ENCODE data around the gene SAMD4B. TPM values are rescaled to one million over a fixed set of nuclear protein-coding genes. Genes with fewer than 3 reads are reported as not detected.

Gene SAMD4B
- total and polyA plus RNA-seq, 10 of the 15 experiments (the other 5 are each of a cell fraction or from before 2014, with no cell fraction given): 2.4 to 43.3 (median 23.9) TPM

DNA sequence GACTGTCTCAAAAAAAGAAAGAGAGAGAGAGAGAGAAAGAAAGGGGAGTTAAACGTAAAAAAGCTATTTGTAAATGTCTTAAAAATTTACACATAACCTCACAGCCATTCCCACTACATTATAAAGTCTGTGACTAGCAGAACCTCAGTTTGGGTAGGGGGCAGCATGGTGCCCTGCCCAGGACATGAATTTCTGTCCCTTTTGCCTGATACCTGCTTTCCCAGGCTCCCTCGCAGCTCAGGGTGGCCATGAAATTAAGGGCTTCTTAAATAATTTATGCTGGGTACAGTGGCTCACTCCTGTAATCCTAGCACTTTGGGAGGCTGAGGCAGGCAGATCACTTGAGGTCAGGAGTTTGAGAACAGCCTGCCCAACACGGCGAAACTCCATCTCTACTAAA lies 41.2 kb upstream of the SAMD4B start:
- in situ Hi-C loops (cut with MboI) (no loop called here), intact Hi-C loops (cut with micrococcal nuclease; ENCODE audit: unreplicated experiment) (no loop called here)
- BruUV-seq (replicated peaks): no TSS peak
- no peak overlapping the region for H3K4me3 ChIP-seq
- TF ChIP-seq ASH2L (IDR thresholded peaks at IDR 0.05; ENCODE audit: borderline replicate concordance, low read depth) (no peak), PAX8 (IDR thresholded peaks at IDR 0.05) (no peak), TBL1XR1 (IDR thresholded peaks at IDR 0.05; ENCODE audit: low read depth, low read length) (no peak), NR2C1 (IDR thresholded peaks at IDR 0.05) (no peak), SRF (IDR thresholded peaks at IDR 0.05; ENCODE audit: low read depth in 2 of 2, low read length in 2 of 2) (no peak), ZNF274 (IDR thresholded peaks at IDR 0.05; ENCODE audit: insufficient read depth, insufficient read length) (no peak), GABPA (IDR thresholded peaks at IDR 0.05; ENCODE audit: low read depth) (no peak), GATAD2B (conservative IDR thresholded peaks at IDR 0.05; ENCODE audit: low read depth) (no peak), RFX5 (IDR thresholded peaks at IDR 0.05; ENCODE audit: low read depth, low read length) (no peak), SMAD5 (IDR thresholded peaks at IDR 0.05; ENCODE audit: low read depth) (no peak), NFIC (IDR thresholded peaks at IDR 0.05; ENCODE audit: low read depth, low read length) (no peak), MEF2A (IDR thresholded peaks at IDR 0.05; ENCODE audit: insufficient read depth, low read depth, low read length) (no peak)
- TF ChIP-seq, protein P1, sequence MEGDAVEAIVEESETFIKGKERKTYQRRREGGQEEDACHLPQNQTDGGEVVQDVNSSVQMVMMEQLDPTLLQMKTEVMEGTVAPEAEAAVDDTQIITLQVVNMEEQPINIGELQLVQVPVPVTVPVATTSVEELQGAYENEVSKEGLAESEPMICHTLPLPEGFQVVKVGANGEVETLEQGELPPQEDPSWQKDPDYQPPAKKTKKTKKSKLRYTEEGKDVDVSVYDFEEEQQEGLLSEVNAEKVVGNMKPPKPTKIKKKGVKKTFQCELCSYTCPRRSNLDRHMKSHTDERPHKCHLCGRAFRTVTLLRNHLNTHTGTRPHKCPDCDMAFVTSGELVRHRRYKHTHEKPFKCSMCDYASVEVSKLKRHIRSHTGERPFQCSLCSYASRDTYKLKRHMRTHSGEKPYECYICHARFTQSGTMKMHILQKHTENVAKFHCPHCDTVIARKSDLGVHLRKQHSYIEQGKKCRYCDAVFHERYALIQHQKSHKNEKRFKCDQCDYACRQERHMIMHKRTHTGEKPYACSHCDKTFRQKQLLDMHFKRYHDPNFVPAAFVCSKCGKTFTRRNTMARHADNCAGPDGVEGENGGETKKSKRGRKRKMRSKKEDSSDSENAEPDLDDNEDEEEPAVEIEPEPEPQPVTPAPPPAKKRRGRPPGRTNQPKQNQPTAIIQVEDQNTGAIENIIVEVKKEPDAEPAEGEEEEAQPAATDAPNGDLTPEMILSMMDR (IDR thresholded peaks at IDR 0.05 in 2 of 3, conservative IDR thresholded peaks at IDR 0.05 in 1 of 3; ENCODE audit: control insufficient read depth in 2 of 3, extremely low read depth in 1 of 3, insufficient read depth in 1 of 3, low read depth in 3 of 3, low read length in 3 of 3): no peak
- TF ChIP-seq, protein P2, sequence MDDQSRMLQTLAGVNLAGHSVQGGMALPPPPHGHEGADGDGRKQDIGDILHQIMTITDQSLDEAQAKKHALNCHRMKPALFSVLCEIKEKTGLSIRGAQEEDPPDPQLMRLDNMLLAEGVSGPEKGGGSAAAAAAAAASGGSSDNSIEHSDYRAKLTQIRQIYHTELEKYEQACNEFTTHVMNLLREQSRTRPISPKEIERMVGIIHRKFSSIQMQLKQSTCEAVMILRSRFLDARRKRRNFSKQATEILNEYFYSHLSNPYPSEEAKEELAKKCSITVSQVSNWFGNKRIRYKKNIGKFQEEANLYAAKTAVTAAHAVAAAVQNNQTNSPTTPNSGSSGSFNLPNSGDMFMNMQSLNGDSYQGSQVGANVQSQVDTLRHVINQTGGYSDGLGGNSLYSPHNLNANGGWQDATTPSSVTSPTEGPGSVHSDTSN (IDR thresholded peaks at IDR 0.05; ENCODE audit: insufficient replicate concordance, low read depth, low read length): no peak
- TF ChIP-seq, protein P3, sequence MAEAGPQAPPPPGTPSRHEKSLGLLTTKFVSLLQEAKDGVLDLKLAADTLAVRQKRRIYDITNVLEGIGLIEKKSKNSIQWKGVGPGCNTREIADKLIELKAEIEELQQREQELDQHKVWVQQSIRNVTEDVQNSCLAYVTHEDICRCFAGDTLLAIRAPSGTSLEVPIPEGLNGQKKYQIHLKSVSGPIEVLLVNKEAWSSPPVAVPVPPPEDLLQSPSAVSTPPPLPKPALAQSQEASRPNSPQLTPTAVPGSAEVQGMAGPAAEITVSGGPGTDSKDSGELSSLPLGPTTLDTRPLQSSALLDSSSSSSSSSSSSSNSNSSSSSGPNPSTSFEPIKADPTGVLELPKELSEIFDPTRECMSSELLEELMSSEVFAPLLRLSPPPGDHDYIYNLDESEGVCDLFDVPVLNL (IDR thresholded peaks at IDR 0.05; ENCODE audit: low read depth, low read length): no peak
- ChIA-PET CTCF (no interaction called here), SMC1A (ENCODE audit: uncharacterized antibody, unreplicated experiment) (no interaction called here), RAD21 (ENCODE audit: unreplicated experiment) (no interaction called here), POLR2A (no interaction called here)
- no peak overlapping the region for H3K27ac ChIP-seq (ENCODE audit: control insufficient read depth, insufficient read depth)
- no peak overlapping the region for H3K9ac ChIP-seq (ENCODE audit: control insufficient read depth, insufficient read depth, low read length)
- no peaks in the 10 kb centered on the region for H3K9me3 ChIP-seq (replicated peaks; ENCODE audit: control insufficient read depth, insufficient read depth, low read length)
- no peaks in the 10 kb centered on the region for H3K79me2 ChIP-seq (ENCODE audit: control insufficient read depth, insufficient read depth, low read length)
- H3K27me3 ChIP-seq (replicated peaks in 1 of 2; ENCODE audit: control insufficient read depth in 2 of 2, insufficient read depth in 2 of 2, low read length in 1 of 2): peaks cover 0 to 2% of the 10 kb centered on the region in 2 experiments; a peak in 1 of 4 replicates
- no peak overlapping the region for H2AFZ ChIP-seq (ENCODE audit: control insufficient read depth, low read depth, low read length)
- FAIRE-seq (no peak), ATAC-seq (no peak), DNase-seq (ENCODE audit: low read depth, low spot score) (no peak)
- 21% methylated on average over 4 of the region's 4 CpGs for WGBS (ENCODE audit: insufficient coverage, insufficient replicate concordance, low lambda C conversion rate, missing lambda C conversion rate)
- H3K36me3 ChIP-seq (ENCODE audit: control insufficient read depth in 2 of 2, insufficient read depth in 2 of 2, low read length in 1 of 2): no peaks in the 10 kb centered on the region
- H3K4me1 ChIP-seq (ENCODE audit: control insufficient read depth, insufficient read depth, low read length): no peaks in the 10 kb centered on the region
- H4K20me1 ChIP-seq (ENCODE audit: control insufficient read depth, insufficient read depth): no peaks in the 10 kb centered on the region
- no peak overlapping the region for H3K4me2 ChIP-seq (ENCODE audit: control insufficient read depth, insufficient read depth)
